Mammary epithelial cell (primary cell): ENCODE results near the gene CFAP299.
"Not testable (repeated sequence)": the region's sequence is repeated elsewhere in the genome, so short reads cannot be mapped to it uniquely, and the experiment has no call there.

Experiments used
- CTCF ChIP-seq, 2 donors: IDR thresholded peaks in 1 of 2; conservative IDR thresholded peaks in 1 of 2; 2 replicates each; pipeline ENCODE4 v1.5.1; 2011 to 2012; ENCODE audit warnings: inconsistent platforms in 2 of 2, low read length in 2 of 2, mild to moderate bottlenecking in 2 of 2, control low read depth in 1 of 2, low read depth in 1 of 2; ENCODE audit not compliant: insufficient read depth in 1 of 2; ENCODE audit errors: extremely low read depth in 1 of 2
- EZH2 ChIP-seq: IDR thresholded peaks from 2 replicates; pipeline ENCODE4 v1.6.1; 2012; ENCODE audit warnings: low read length, inconsistent platforms, borderline replicate concordance

- TF ChIP-seq CTCF (conservative IDR thresholded peaks at IDR 0.05 in 1 of 2, IDR thresholded peaks at IDR 0.05 in 1 of 2; ENCODE audit: extremely low read depth in 1 of 2, insufficient read depth in 1 of 2, low read depth in 1 of 2, low read length in 2 of 2); EZH2: not testable (repeated sequence)
Measured at GRCh38 chr4:80687736-80688135, 352.2 kb downstream of the CFAP299 start.
